Large intestine (tissue), 3 donors: ENCODE data around the gene ADCY3. TPM values are rescaled to one million over a fixed set of nuclear protein-coding genes. Genes with fewer than 3 reads are reported as not detected.

Experiments
- DNase-seq, 2 donors: peaks; one replicate each; pipeline versions ENCODE4 v3.0.0 to v3.0.0-alpha.2; 2013
- H3K27ac ChIP-seq: one replicate; pipeline ENCODE4 v1.5.1; 2013; ENCODE audit warnings: low read length
- H3K27me3 ChIP-seq: 2 replicates; pipeline ENCODE4 v1.6.1; 2013; ENCODE audit warnings: low read length; ENCODE audit not compliant: control insufficient read depth, insufficient read depth
- H3K36me3 ChIP-seq: 2 replicates; pipeline ENCODE4 v1.6.1; 2013; ENCODE audit warnings: low read length; ENCODE audit not compliant: control insufficient read depth, insufficient read depth
- H3K4me1 ChIP-seq: one replicate; pipeline ENCODE4 v1.6.1; 2013; ENCODE audit warnings: low read length; ENCODE audit not compliant: control insufficient read depth, insufficient read depth
- H3K4me3 ChIP-seq: one replicate; pipeline ENCODE4 v1.5.1; 2013; ENCODE audit warnings: low read length
- H3K9me3 ChIP-seq: one replicate; pipeline ENCODE4 v1.6.1; 2013; ENCODE audit warnings: mild to moderate bottlenecking, low read depth, low read length, moderate library complexity; ENCODE audit not compliant: control insufficient read depth
- WGBS: methylation state at CpG from one replicate; pipeline ENCODE4 v1.1.5; 2013; ENCODE audit warnings: low lambda C conversion rate; ENCODE audit not compliant: insufficient coverage; 5-methylcytosine and 5-hydroxymethylcytosine counted together
- polyA plus RNA-seq: library from polyadenylated mRNA; unstranded; fragments of 120-200 nt; gene quantifications from one replicate; pipeline ENCODE4 v1.2.1, GENCODE V29; 2013

Gene ADCY3
- polyA plus RNA-seq, 1 donor = 18.4 TPM

DNA sequence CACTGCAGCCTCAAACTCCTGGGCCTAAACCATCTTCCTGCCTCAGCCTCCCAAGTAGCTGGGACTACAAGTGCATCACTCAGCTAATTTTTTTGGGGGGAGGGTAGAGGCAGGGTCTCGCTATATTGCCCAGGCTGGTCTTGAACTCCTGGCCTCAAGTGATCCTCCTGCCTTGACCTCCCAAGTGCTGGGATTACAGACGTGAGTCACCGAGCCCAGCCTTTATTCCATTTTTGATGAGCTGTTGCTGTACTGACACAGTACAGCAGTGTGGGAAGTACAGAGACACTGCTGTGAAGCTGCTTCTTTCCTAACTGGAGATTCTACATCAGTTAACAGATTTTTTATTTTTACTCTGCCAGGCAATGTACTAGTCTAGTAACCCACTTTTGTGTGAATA lies 145.7 kb downstream of the ADCY3 start:
- Histone ChIP-seq H3K36me3 (peaks cover 12% of the 10 kb centered on the region), H3K27me3 (no peaks in the 10 kb centered on the region), H3K4me1 (peaks cover 4% of the 10 kb centered on the region), H3K4me3 (no peak overlapping the region), H3K9me3 (no peaks in the 10 kb centered on the region), H3K27ac (no peak overlapping the region)
- DNase-seq = no peak
- WGBS = no CpG with 5 or more reads among the region's 3 CpGs

DNA sequence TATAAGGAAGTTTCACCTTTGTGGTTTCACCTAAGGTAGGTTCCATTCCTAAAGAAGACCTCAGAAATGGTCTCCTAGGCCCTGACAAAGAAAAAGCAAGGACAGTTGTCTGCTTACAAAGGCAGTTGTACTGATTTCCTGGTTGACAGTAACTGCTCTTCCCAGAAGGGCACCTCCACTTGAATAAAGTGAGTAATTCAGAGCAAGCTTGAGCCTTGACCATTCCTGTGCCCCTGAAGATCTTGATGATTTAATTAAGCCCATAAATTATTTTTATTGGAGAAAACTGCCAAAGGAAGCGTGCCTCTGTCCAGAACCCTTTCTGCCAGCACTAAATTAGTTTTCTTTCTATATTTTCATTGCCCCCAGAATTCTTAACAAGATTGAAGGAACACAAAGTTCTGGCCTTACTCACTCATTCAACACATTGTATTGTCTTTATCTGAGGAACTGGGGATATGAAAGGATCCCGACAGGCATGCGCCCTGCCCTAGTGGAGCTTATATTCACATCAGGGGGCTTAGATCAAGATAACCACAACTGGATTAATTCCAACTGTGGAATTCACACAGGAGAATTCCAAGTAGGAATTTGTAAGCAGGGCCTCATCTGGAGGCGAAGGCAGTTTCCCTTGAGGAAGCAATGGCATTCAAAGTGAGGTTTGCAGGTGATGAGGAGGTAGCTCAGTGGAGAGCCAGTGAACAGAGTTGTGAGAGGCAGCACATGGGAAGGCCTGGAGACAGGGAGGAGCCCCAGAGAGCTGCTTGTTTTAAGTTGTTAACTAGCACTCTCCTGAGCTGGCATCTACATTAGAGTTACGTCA lies 148.1 kb downstream of the ADCY3 start:
- H3K27me3 ChIP-seq = no peaks in the 10 kb centered on the region
- H3K27ac ChIP-seq = no peak overlapping the region
- no peaks in the 10 kb centered on the region for H3K4me1 ChIP-seq
- DNase-seq = no peak
- peaks cover 27% of the 10 kb centered on the region for H3K36me3 ChIP-seq
- no CpG with 5 or more reads among the region's 5 CpGs for WGBS
- no peak overlapping the region for H3K4me3 ChIP-seq
- no peaks in the 10 kb centered on the region for H3K9me3 ChIP-seq

DNA sequence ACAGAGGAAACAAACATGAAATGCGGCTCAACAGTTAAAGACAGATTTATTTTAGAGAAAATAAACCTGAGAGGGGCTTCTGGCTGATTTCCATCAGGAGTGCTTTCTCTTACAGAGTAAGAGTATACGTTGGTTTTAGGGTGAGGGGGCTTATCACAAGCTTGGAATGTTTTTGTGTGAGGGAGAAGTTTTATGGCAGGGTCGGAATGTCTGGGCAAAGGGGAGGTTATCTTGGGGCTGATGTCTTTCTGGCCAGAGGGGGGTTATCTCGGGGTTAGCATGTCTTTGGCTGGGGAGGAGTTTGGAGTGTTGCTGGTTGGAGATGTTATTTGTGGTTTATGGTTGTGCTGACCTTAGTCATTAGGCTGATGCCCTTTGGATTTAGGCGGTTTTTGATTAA lies 149.0 kb downstream of the ADCY3 start:
- WGBS = 60% methylated on average over 2 of the region's 5 CpGs
- Histone ChIP-seq H3K27ac (no peak overlapping the region), H3K4me3 (no peak overlapping the region), H3K27me3 (no peaks in the 10 kb centered on the region), H3K36me3 (peaks cover 34% of the 10 kb centered on the region), H3K9me3 (no peaks in the 10 kb centered on the region), H3K4me1 (no peaks in the 10 kb centered on the region)
- no peak for DNase-seq

Other genes starting within 250 kb of the ADCY3 start
- 38.6 TPM for gene PTRHD1, start 126.8 kb downstream of the ADCY3 start, polyA plus RNA-seq
- 10.5 TPM for gene CENPO, start 126.8 kb downstream of the ADCY3 start, polyA plus RNA-seq
- 6.5 TPM for gene DNAJC27, start 51.7 kb upstream of the ADCY3 start, polyA plus RNA-seq
- 6.2 TPM for gene EFR3B, start 121.8 kb upstream of the ADCY3 start, polyA plus RNA-seq
- gene POMC, start 248.3 kb upstream of the ADCY3 start, polyA plus RNA-seq = 4.0 TPM